SK-N-MC (cell line): ENCODE data around the gene ANGPTL5.

ENCODE experiments used
- EZH2 ChIP-seq: fragments of 200-600 bp; sonication (generic); IDR thresholded peaks from one replicate; pipeline ENCODE4 v1.6.1; 2017; ENCODE audit warnings: antibody characterized with exemption
- FOXP2 ChIP-seq: optimal IDR thresholded peaks from 2 replicates; pipeline ENCODE3; 2011; ENCODE audit warnings: mild to moderate bottlenecking, moderate library complexity; ENCODE audit not compliant: insufficient read depth; ENCODE audit errors: extremely low read length, control extremely low read depth
- POLR2AphosphoS5 ChIP-seq: IDR thresholded peaks from 2 replicates; pipeline ENCODE4 v1.6.1; 2012; ENCODE audit warnings: mild to moderate bottlenecking, low read depth, low read length, borderline replicate concordance

- no peak for TF ChIP-seq POLR2AphosphoS5
- no peak for TF ChIP-seq EZH2
- no peak for TF ChIP-seq FOXP2
Observed at GRCh38 chr11:101920992-101921391, 4.7 kb upstream of the ANGPTL5 start.
